DMS79 treated with DMSO at 0.1 percent for 48 hours (cell line): ENCODE measurements around the gene FOXF1.

Experiments used
- DNase-seq: peaks from one replicate; lab custom pipeline; 2025; lab: John Stamatoyannopoulos, UW

The FOXF1 gene

GRCh38 chr16:86510465-86511261 is at the start of gene FOXF1:
Gene FOXF1, plus strand, starts transcription at chr16:86510527. Its CDS starts 43 bp downstream, at chr16:86510570.
- no peak for DNase-seq

- no peak for DNase-seq
Measured at GRCh38 chr16:86461037-86461436, 49.3 kb upstream of the FOXF1 start.

- no peak for DNase-seq
Measured at GRCh38 chr16:86462334-86463084, 47.8 kb upstream of the FOXF1 start.

GRCh38 chr16:86464044-86464443 is 46.3 kb upstream of the FOXF1 start:
- no peak for DNase-seq

- no peak for DNase-seq
Measured at GRCh38 chr16:86465434-86465833, 44.9 kb upstream of the FOXF1 start.

- no peak for DNase-seq
Measured at GRCh38 chr16:86466696-86467406, 43.5 kb upstream of the FOXF1 start.

GRCh38 chr16:86467490-86467889 is 42.8 kb upstream of the FOXF1 start:
- DNase-seq: no peak

GRCh38 chr16:86470964-86471363 is 39.4 kb upstream of the FOXF1 start:
- no peak for DNase-seq

GRCh38 chr16:86471896-86472295 is 38.4 kb upstream of the FOXF1 start:
- DNase-seq: no peak

GRCh38 chr16:86472366-86472765 is 38.0 kb upstream of the FOXF1 start:
- no peak for DNase-seq

- no peak for DNase-seq
Measured at GRCh38 chr16:86476956-86477534, 33.3 kb upstream of the FOXF1 start.

- no peak for DNase-seq
Measured at GRCh38 chr16:86477642-86478041, 32.7 kb upstream of the FOXF1 start.

- no peak for DNase-seq
Measured at GRCh38 chr16:86478779-86479178, 31.5 kb upstream of the FOXF1 start.

GRCh38 chr16:86479419-86479818 is 30.9 kb upstream of the FOXF1 start:
- no peak for DNase-seq

- no peak for DNase-seq
Measured at GRCh38 chr16:86480444-86480843, 29.9 kb upstream of the FOXF1 start.

- no peak for DNase-seq
Measured at GRCh38 chr16:86481607-86482006, 28.7 kb upstream of the FOXF1 start.

- no peak for DNase-seq
Measured at GRCh38 chr16:86484240-86484639, 26.1 kb upstream of the FOXF1 start.

GRCh38 chr16:86485746-86486145 is 24.6 kb upstream of the FOXF1 start:
- DNase-seq: no peak

- peak; percentile 51 for DNase-seq
Measured at GRCh38 chr16:86490859-86491639, 19.3 kb upstream of the FOXF1 start.

- DNase-seq: no peak
Measured at GRCh38 chr16:86491640-86492023, 18.7 kb upstream of the FOXF1 start.

- no peak for DNase-seq
Measured at GRCh38 chr16:86492267-86492960, 17.9 kb upstream of the FOXF1 start.
